Natural killer cell (primary cell): ENCODE data around the gene GEMIN5. TPM values are rescaled to one million over a fixed set of nuclear protein-coding genes. Genes with fewer than 3 reads are reported as not detected.

Experiments used
- ATAC-seq, 3 donors: fragments of 150-1000 bp in 2 of 3; fragments of 200-7000 bp in 1 of 3; cut with Tn5 transposase; 1 replicate in 1 of 3; 2 replicates in 2 of 3; pipeline ENCODE4 v1.10.0; 2021; ENCODE audit warnings: mild to moderate bottlenecking in 2 of 3, moderate library complexity in 2 of 3
- DNase-seq, 2 donors: peaks; one replicate each; pipeline versions ENCODE4 v3.0.0 to v3.0.0-alpha.2; 2013 to 2021; ENCODE audit warnings: mixed read lengths in 1 of 2
- H3K27ac ChIP-seq: one replicate; pipeline ENCODE4 v1.5.1; 2013; ENCODE audit warnings: mild to moderate bottlenecking, low read length
- H3K27me3 ChIP-seq: one replicate; pipeline ENCODE4 v1.6.1; 2013; ENCODE audit warnings: low read length; ENCODE audit not compliant: control insufficient read depth, insufficient read depth
- H3K36me3 ChIP-seq: one replicate; pipeline ENCODE4 v1.6.1; 2013; ENCODE audit warnings: low read length; ENCODE audit not compliant: control insufficient read depth, insufficient read depth
- H3K4me1 ChIP-seq: one replicate; pipeline ENCODE4 v1.6.1; 2013; ENCODE audit warnings: low read length; ENCODE audit not compliant: control insufficient read depth, insufficient read depth
- H3K4me3 ChIP-seq: one replicate; pipeline ENCODE4 v1.5.1; 2013; ENCODE audit warnings: low read length
- H3K9me3 ChIP-seq: one replicate; pipeline ENCODE4 v1.6.1; 2013; ENCODE audit warnings: low read length; ENCODE audit not compliant: control insufficient read depth, insufficient read depth
- H3K27ac Mint-ChIP-seq, 2 donors: one replicate each; pipeline ENCODE4 v1.8.0; 2022; ENCODE audit warnings: mild to moderate bottlenecking in 2 of 2, mixed read lengths in 2 of 2, moderate library complexity in 1 of 2
- H3K27me3 Mint-ChIP-seq, 2 donors: one replicate each; pipeline ENCODE4 v1.8.0; 2022; ENCODE audit warnings: low read depth in 2 of 2, mixed read lengths in 2 of 2
- H3K36me3 Mint-ChIP-seq: one replicate; pipeline ENCODE4 v1.8.0; 2022; ENCODE audit warnings: mixed read lengths
- H3K4me1 Mint-ChIP-seq, 2 donors: one replicate each; pipeline ENCODE4 v1.8.0; 2022; ENCODE audit warnings: mixed read lengths in 2 of 2
- H3K4me3 Mint-ChIP-seq: one replicate; pipeline ENCODE4 v1.8.0; 2022; ENCODE audit warnings: mild to moderate bottlenecking, moderate library complexity, mixed read lengths
- H3K9me3 Mint-ChIP-seq, 2 donors: one replicate each; pipeline ENCODE4 v1.8.0; 2022; ENCODE audit warnings: mixed read lengths in 2 of 2
- WGBS: methylation state at CpG from one replicate; pipeline ENCODE4 v1.1.7; 2013; ENCODE audit warnings: missing lambda C conversion rate; ENCODE audit not compliant: insufficient coverage; 5-methylcytosine and 5-hydroxymethylcytosine counted together
- intact Hi-C: fragments of 100-400 bp; cut with micrococcal nuclease; formaldehyde crosslinking; loops from one replicate; pipeline ENCODE4 v1.14.2; 2022
- total RNA-seq, 4 donors: library from RNA; stranded (reverse); fragments of 120-200 nt in 1 of 4; gene quantifications; one replicate each; pipeline versions ENCODE4 v1.2.3 to v1.2.4, GENCODE V29; 2013 to 2022
- TF ChIP-seq, protein P1 (sequence below): fragments of 200-600 bp; IDR thresholded peaks from one replicate; pipeline ENCODE4 v1.8.0; 2022; ENCODE audit warnings: antibody characterized with exemption

Gene GEMIN5
- total RNA-seq, 3 donors from 2014 or later (not counting 1 experiment from before 2014, with no cell fraction given) = 6.3 to 12.7 (median 7.8) TPM

DNA sequence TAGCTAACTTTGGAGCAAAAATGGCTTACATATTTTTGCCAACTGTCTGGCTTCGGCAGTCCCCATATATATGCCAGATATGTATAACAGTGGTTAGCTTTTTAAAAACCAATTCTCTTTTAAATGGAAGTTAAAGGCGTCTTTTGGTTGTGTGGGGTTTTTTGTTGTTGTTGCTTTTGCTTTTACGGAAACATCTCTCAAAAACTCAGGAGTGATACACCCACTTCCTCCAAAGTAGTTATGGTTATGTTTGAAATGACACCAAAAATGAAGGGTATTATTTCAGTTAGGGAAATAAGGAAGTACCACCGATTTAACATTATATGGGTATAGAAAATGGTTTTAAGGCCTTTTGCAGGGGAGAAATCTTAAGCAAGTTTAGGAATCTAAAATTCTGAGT, 77.2 kb downstream of the GEMIN5 start:
- TF ChIP-seq, protein P1, sequence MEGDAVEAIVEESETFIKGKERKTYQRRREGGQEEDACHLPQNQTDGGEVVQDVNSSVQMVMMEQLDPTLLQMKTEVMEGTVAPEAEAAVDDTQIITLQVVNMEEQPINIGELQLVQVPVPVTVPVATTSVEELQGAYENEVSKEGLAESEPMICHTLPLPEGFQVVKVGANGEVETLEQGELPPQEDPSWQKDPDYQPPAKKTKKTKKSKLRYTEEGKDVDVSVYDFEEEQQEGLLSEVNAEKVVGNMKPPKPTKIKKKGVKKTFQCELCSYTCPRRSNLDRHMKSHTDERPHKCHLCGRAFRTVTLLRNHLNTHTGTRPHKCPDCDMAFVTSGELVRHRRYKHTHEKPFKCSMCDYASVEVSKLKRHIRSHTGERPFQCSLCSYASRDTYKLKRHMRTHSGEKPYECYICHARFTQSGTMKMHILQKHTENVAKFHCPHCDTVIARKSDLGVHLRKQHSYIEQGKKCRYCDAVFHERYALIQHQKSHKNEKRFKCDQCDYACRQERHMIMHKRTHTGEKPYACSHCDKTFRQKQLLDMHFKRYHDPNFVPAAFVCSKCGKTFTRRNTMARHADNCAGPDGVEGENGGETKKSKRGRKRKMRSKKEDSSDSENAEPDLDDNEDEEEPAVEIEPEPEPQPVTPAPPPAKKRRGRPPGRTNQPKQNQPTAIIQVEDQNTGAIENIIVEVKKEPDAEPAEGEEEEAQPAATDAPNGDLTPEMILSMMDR = no peak
- ATAC-seq (no peak), DNase-seq (peak in 1 of 2 donors; percentile 18)
- Histone ChIP-seq H3K9me3 (no peaks in the 10 kb centered on the region), H3K27me3 (no peaks in the 10 kb centered on the region), H3K4me1 (peaks cover 26% of the 10 kb centered on the region), H3K36me3 (peaks cover 13% of the 10 kb centered on the region), H3K27ac (no peak overlapping the region), H3K4me3 (no peak overlapping the region)
- intact Hi-C loops = no loop called here
- Mint-ChIP-seq H3K36me3 (no peaks in the 10 kb centered on the region), H3K9me3 (no peaks in the 10 kb centered on the region), H3K27me3 (no peaks in the 10 kb centered on the region), H3K27ac (peak overlapping the region; percentile 96 to 98), H3K4me1 (peaks cover 68 to 73% of the 10 kb centered on the region in 2 donors), H3K4me3 (peak overlapping the region; percentile 94)
- 10% methylated on average over 2 of the region's 4 CpGs for WGBS

DNA sequence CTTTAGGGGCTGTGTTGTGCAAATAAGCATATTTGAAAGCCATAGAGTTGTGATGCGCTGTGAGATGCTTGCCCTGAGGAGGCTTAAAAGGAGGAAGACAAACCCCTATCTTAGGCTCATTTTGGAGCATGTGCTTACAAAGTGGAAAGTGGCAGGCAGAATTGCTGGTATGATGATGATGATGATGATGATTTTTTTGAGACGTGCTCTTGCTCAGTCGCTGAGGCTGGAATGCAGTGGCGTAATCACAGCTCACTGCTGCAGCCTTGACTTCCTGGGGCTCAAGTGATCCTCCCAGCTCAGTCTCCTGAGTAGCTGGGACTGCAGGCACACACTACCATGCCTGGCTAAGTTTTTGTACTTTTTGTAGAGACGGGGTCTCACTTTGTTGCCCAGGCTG, 77.9 kb downstream of the GEMIN5 start:
- WGBS = 34% methylated on average over 5 of the region's 5 CpGs
- Histone ChIP-seq H3K4me1 (peaks cover 26% of the 10 kb centered on the region), H3K36me3 (peaks cover 7% of the 10 kb centered on the region), H3K4me3 (peak overlapping the region; percentile 80), H3K27ac (peak overlapping the region; percentile 98), H3K9me3 (no peaks in the 10 kb centered on the region), H3K27me3 (no peaks in the 10 kb centered on the region)
- Mint-ChIP-seq H3K27ac (peak overlapping the region; percentile 96 to 98), H3K4me3 (peak overlapping the region; percentile 94), H3K36me3 (no peaks in the 10 kb centered on the region), H3K4me1 (peaks cover 63 to 66% of the 10 kb centered on the region in 2 donors), H3K9me3 (no peaks in the 10 kb centered on the region), H3K27me3 (no peaks in the 10 kb centered on the region)
- DNase-seq (peak in 1 of 2 donors; percentile 28), ATAC-seq (no peak)
- TF ChIP-seq, protein P1 = no peak
- intact Hi-C loops = no loop called here

DNA sequence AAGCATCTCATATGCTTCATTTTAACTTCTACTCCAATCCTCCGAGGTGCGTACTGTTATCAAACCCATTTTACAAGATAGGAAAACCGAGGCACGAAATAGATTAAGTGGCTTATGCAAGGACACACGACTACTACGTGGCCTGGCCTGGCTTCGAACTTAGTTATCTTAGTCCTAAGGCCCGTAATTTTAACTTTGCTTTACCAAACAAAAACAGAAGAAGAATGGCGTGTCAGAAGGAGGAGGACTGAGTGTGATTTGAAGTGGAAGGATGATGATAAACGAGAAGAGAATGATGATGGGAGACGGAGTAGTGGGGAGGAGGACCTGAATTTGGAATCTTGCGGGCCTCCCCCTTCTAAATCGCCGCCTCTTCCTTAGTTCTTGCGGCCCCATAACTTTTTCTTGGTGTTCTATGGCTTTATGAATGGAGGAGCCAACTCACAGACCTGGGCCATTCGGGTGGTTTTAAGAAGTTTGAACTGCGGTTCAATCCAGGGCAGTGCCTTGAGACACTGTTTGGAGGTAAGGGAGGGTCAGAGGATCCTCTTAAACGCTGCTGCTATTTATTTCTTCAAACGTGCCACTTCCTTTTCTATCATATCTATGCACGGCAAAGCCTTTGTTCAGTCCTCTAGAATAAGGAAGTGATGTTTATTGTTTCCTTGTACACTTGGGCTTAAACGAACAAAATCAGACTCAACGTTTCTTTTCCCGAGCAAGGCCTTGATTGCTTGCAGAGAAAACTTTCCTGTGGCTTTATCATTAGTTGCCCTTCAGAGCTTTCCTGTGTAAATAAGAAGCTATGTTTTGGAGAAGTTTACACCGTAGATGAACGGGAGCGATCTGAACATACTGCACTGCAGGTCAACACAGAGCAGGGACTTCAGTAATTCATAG, 78.8 kb downstream of the GEMIN5 start:
- H3K27ac ChIP-seq = peak overlapping the region; percentile 98
- Mint-ChIP-seq H3K27me3 (no peaks in the 10 kb centered on the region), H3K36me3 (no peaks in the 10 kb centered on the region), H3K9me3 (no peaks in the 10 kb centered on the region), H3K4me3 (peak overlapping the region; percentile 94), H3K4me1 (peaks cover 63 to 65% of the 10 kb centered on the region in 2 donors), H3K27ac (peak overlapping the region; percentile 96 to 98)
- 0% methylated on average over 23 of the region's 26 CpGs for WGBS
- H3K27me3 ChIP-seq = no peaks in the 10 kb centered on the region
- H3K4me3 ChIP-seq = peak overlapping the region; percentile 80
- TF ChIP-seq, protein P1 = no peak
- peaks cover 26% of the 10 kb centered on the region for H3K4me1 ChIP-seq
- no peaks in the 10 kb centered on the region for H3K9me3 ChIP-seq
- H3K36me3 ChIP-seq = peaks cover 2% of the 10 kb centered on the region
- ATAC-seq (no peak), DNase-seq (peak; percentile 18 to 52)
- intact Hi-C loops = loop anchor here (1.0 to 5.0 kb wide), 4 partner anchors 82 to 667 kb away; partner anchors contain the start of genes GALNT10, LARP1, MRPL22 and SAP30L
